Measurements from ENCODE around the gene MEI4.

Gene MEI4

GRCh38 chr6:77652739-77653138, at the start of gene MEI4:
MEI4 (plus strand) TSS chr6:77653039; CDS start chr6:77690672, 37,633 bp downstream.
- no peak within 1 kb of the TSS for H3K27ac ChIP-seq
- TF ChIP-seq ZFX (IDR thresholded peaks at IDR 0.05) (no peak), CTCF (conservative IDR thresholded peaks at IDR 0.05) (no peak)

GRCh38 chr6:77604476-77604875, 48.4 kb upstream of the MEI4 start:
- TF ChIP-seq CTCF (conservative IDR thresholded peaks at IDR 0.05) (no peak), ZFX (IDR thresholded peaks at IDR 0.05) (no peak)
- no peak overlapping the region for H3K27ac ChIP-seq

- TF ChIP-seq ZFX (IDR thresholded peaks at IDR 0.05) (no peak), CTCF (conservative IDR thresholded peaks at IDR 0.05) (no peak)
- no peak overlapping the region for H3K27ac ChIP-seq
These were observed 45.8 kb upstream of the MEI4 start for GRCh38 chr6:77607004-77607403.

- H3K27ac ChIP-seq, result no peak overlapping the region
These were observed 43.7 kb upstream of the MEI4 start for GRCh38 chr6:77609106-77609505.

GRCh38 chr6:77619114-77619513, 33.7 kb upstream of the MEI4 start:
- no peak overlapping the region for H3K27ac ChIP-seq
- no peak for TF ChIP-seq CTCF (conservative IDR thresholded peaks at IDR 0.05)
- no peak for TF ChIP-seq ZFX (IDR thresholded peaks at IDR 0.05)

More at GRCh38 chr6:77609106-77609505, 43.7 kb upstream of the MEI4 start:
- TF ChIP-seq ZFX (IDR thresholded peaks at IDR 0.05), result no peak
- no peak for TF ChIP-seq CTCF (conservative IDR thresholded peaks at IDR 0.05)

GRCh38 chr6:77620278-77620882, 32.5 kb upstream of the MEI4 start:
- no peak for TF ChIP-seq ZFX (IDR thresholded peaks at IDR 0.05)
- TF ChIP-seq CTCF (conservative IDR thresholded peaks at IDR 0.05), result peak; percentile 82
- H3K27ac ChIP-seq, result no peak overlapping the region

GRCh38 chr6:77624515-77624914, 28.3 kb upstream of the MEI4 start:
- TF ChIP-seq CTCF (conservative IDR thresholded peaks at IDR 0.05), result no peak
- TF ChIP-seq ZFX (IDR thresholded peaks at IDR 0.05), result no peak

More at GRCh38 chr6:77624515-77624914, 28.3 kb upstream of the MEI4 start:
- no peak overlapping the region for H3K27ac ChIP-seq

Data from C4-2B (cell line).